ENCODE measurements around the gene CAPZB.
"Not testable (repeated sequence)": the region's sequence is repeated elsewhere in the genome, so short reads cannot be mapped to it uniquely, and the experiment has no call there.

The CAPZB gene

DNA sequence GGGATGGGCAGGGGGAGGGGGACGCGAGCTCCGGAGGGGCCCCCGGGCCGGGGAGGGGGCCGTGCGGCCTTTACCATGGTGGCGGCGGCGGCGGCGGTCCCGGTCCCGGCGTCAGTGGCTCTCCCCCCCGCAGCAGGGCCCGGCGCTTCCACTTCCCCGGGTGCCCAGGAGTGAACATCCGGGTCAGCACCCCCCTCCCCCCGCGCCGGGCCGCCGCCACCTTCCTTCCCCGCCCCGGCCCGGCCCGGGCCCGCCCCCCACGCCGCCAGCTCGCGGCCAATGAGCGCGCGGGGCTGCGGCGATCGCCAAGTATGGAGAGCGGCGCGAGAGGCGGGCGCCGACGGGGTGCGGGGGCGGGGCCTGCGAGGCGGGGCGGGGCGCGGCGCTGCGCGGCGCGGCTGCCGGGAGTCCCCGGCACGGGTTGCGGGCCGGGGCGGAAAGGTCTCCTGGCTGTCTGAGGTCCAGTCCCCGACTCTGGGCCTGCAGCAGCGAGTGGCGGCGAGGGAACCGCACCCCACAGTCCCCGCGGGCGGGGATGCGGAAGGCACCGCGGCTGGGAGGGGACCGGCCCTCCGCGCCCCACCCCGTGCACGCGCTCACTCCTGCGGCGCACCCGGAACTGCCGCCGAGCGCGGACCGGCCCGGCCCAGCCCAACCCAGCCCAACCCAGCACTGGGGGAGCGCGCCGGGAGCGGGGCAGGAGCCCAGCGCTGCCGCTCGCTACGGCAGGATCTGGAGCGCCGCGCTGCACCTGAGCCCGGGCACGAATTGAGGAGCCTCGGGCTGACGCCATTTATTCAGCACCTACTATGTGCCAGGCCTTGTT lies at the start of gene CAPZB:
Gene CAPZB, minus strand, starts transcription at position 178 of the 826 bp plus-strand sequence. Its CDS starts 101 bp downstream, at position 77.
- no peak for DNase-seq

DNA sequence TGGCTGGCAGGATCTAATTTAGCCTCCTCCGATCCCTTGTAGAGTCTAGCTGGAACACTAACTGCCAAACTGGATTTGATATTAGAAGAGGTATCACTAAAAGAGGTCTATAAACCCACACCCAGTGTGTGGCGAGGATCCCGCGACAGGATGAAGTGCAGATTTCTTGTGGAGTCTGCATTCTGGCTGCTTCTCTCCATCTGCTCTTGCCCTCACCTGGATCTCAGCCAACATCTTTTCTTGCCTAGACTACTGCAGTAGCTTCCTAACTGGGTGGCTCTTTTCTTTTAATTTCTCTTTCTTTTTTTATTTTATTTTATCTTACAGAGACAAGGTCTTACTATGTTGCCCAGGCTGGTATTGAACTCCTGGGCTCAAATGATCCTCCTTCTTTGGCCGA lies 48.9 kb upstream of the CAPZB start:
- DNase-seq, result no peak

DNA sequence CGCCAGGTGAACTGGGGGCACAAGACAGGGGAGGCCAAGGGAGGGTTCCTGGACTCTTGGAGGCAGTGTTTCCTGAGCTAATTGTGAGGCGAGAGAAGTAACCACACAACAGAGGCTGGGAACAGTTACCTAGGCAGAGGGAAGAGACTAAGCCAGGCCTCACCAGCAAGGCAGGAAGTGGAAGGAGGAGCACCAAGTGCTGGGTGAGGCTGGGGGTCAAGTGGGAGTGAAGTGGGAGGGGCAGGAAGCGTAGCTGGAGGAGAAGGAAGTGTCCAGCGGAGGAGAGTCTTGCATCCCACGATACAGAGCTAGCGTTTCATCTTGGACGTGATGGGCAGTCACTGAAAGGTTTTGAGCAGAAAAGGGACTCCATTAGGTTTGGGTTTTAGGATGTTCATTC lies 48.3 kb upstream of the CAPZB start:
- DNase-seq, result no peak

DNA sequence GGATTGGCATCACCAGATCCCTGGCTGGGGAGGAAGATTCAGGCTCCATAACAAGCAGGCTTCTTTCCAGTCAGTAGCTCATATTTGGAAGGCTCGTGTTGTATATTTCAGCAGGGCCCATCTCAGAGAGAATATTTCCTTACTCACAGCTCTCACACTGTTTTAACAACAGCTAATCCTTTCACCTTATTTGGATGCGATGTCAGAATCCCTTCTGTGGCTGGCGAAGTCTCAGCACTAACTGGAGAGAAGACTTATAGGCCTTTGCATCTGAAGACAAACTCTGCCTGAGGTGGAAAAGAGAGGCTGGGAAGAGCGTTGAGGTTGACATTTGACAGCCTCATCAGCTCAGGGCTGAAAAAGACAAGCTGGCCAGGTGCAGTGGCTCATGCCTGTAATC lies 47.2 kb upstream of the CAPZB start:
- no peak for DNase-seq

DNA sequence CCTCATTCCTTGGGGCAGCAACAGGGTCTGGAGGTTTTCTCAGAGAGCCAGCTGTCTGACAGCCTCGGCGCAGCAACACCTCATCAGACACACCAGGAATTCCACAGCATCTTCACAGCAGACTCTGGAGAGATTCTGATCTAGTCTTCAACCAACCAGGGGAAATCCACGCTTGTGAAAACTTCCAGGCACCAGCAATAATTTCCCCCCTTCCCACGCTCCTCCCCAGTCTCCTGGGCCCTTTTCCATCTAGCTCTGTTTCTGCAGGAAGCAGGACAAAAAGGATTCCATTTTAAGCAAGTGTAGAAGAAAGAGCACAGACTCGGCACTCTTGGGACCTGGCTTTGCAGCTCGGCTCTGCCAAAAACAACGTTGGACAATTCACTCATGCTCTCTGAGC lies 44.3 kb upstream of the CAPZB start:
- DNase-seq, result no peak

DNA sequence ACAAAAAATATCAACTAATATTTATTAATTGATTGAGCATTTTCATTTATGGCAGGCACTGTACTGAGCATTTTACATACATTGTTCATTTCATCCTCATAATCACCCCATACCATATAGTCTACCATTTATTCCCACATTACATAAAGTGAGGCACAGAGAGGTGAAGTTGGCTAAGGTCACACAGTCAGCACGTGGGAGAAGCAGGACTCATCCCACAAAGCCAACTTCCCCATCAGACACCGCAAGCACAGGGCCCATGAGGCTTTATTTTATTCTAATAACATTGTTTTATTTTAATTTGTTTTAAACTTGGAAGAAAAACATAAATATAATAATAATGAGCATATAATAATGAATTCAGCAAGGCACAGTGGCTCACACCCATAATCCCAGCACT lies 43.1 kb upstream of the CAPZB start:
- no peak for DNase-seq

DNA sequence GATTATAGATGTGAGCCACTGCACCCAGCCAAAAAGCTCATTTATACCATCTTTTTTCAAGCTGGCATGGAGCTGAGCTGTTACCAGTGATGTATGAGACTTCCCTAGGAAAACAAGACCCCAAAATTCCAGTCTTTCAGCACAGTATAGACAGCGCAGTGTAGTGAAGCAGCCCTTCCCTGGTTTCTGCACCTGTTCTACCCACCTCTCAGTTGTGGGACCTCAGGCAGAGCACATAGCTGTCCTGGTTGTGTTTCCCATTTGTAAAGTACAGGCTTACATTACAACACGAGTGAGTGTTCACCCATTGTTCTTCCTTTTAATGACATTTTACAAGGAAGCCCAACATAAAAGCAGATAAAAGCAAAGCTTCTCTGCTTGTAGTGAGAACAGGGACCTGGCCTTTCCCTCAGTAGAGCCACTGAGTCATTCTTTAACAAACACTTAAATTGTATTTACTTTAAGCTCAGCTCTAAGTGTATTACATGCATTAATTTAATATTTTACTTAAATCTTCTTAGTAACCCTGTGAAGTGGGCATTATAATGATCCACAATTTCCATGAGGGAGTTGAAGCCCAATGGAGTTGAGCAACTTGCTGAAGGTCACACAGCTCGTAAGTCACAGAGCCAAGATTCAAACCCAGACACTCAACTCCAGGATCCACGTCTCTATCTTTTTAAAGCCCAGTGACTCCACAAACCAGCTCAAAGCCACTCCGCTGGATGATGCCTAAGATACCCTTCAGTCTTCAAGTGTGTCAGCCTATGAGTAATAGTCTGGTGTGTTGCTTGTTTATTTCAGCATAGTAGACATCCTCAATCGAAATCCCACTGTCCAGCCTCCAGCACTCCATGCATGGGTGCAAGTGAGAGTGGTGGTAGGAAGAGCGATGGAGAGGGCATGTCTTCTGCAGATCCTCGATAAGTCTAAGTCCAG lies 40.5 kb upstream of the CAPZB start:
- no peak for DNase-seq

DNA sequence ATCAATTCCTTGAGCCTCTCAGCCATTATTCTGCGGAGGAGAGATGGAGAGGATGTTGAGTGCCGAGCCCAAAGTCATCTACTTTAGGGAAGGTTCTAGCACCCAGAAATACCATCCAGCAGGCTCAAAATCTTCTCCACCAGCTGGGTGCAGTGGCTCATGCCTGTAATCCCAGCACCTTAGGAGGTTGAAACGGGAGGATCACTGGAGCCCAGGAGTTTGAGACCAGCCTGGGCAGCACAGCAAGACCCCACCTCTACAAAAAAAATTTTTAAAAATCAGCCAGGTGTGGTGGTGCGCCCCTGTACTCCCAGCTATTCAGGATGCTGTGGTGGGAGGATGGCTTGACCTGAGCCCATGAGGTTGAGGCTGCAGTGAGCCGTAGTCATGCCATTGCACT lies 39.5 kb upstream of the CAPZB start:
- DNase-seq, result no peak

DNA sequence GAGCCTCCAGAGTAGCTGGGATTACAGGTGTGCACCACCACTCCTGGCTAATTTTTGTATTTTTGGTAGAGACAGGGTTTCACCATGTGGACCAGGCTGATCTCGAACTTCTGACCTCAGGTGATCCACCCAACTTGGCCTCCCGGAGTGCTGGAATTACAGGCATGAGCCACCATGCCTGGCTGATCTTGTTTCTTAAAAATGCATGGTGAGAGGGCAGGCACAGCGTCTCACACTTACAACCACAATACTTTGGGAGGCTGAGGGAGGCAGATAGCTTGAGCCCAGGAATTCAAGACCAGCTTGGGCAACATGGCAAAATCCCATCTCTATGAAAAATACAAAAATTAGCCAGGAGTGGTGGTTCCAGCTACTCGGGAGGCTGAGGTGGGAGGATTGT lies 37.2 kb upstream of the CAPZB start:
- DNase-seq, result not testable (repeated sequence)

DNA sequence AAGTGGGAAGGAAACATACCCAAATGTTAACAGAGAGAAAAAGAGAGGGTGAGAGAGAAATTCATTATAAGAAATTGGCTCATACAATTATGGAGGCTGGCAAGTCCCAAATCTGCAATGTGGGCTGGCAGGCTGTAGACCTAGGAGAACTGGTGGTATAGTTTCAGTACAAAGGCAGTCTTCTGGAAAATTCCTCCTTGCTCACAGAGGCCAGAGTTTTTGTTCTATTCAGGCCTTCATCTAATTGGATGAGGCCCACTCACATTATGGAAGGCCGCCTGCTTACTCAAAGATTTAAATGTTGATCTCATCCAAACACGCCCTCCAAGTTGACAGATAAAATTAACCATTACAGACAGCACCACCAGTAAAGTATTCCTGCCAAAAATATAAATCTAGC lies 36.1 kb upstream of the CAPZB start:
- no peak for DNase-seq

DNA sequence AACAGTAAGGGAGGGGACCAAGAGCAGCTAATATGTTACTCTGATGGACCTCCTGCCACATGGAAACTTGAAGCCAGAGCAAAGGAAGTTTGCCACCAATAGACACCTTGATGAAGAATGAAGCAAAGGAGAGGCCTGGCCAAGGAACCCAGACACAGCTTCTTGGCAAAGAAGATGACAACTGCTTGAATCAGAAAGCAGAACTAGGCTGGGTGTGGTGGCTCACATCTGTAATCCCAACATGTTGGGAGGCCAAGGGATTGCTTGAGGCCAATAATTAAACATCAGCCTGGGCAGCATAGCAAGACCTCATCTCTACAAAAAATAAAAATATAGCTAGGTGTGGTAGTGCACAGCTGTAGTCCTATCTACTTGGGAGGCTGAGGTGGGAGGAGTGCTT lies 31.7 kb upstream of the CAPZB start:
- no peak for DNase-seq

DNA sequence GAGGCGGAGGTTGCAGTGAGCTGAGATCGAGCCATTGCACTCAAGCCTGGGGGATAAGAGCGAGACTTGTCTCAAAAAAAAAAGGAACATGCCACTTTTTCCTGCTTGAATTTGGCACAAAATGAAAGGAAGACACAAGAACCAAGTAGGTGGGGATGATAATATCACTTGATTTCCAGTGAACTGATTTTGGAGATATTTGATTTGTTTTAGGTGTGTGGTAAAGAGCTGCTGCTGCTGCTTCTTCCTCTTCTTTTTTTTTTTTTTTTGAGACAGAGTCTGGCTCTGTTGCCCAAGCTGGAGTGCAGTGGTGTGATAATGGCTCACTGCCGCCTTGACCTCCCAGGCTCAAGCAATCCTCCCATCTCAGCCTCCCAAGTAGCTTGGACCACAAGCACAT lies 29.9 kb upstream of the CAPZB start:
- no peak for DNase-seq

DNA sequence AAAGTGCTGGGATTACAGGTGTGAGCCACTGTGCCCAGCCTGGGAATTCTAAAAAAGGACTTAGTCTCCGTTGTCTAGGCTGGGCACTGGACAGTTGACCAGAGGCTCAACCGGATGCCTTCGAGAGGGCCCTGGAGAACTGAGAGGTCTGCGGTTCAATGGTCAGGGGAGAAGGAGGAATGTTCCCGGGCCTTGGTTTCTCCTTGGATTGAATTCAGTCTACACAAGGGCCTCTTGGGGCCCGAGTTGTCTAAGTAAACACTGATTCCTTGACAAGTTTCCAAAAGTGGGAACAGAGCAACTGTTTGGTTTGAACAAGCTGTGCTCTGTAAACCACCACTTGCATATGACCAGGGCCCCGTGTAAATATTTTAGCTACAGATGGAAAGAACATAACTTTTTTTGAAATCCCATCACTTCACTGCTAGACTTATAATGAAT lies 29.1 kb upstream of the CAPZB start:
- no peak for DNase-seq

DNA sequence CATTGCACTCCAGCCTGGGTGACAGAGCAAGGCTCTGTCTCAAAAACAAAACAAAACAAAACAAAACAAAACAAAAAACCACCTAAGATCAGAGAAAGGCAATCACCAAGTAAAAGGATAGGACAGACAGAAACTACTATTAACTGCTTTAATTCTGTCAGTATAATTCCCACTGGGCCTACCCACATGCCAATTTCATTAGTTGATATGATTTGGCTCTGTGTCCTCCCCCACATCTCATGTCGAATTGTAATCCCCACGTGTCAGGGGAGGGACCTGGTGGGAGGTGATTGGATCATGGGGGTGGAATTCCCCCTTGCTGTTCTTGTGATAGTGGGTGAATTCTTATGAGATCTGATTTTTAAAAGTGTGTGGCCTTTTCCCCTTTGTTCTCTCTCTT lies 27.2 kb upstream of the CAPZB start:
- no peak for DNase-seq

DNA sequence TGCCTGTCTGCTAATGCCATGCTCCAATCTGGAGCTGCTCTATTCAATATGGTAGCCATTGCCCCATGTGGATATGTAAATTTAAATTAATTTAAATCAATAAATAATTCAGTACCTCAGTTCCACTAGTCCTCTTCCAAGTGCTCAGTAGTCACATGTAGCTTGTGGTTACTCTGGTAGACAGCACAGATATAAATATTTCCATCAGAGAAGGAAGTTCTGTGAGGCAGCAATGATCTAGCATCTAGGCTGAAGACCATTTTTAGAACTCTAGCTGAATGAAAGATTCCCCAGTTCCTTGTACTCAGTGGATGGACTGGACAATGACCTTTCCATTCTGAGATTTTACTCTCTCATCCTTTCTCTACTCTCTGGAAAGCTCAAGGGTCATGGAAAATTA lies 25.8 kb upstream of the CAPZB start:
- no peak for DNase-seq

DNA sequence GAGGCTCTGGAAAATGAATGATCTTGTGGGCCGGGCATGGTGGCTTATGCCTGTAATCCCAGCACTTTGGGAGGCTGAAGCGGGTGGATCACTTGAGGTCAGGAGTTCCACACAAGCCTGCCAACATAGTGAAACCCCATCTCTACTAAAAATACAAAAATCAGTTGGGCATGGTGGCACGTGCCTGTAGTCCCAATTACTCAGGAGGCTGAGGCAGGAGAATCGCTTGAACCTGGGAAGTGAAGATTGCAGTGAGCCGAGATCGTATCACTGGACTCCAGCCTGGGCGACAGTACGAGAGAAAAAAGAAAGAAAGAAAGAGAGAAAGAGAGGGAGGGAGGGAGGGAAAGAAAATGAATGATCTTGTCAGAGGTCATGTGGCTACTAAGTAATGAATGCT lies 24.3 kb upstream of the CAPZB start:
- DNase-seq, result not testable (repeated sequence)

DNA sequence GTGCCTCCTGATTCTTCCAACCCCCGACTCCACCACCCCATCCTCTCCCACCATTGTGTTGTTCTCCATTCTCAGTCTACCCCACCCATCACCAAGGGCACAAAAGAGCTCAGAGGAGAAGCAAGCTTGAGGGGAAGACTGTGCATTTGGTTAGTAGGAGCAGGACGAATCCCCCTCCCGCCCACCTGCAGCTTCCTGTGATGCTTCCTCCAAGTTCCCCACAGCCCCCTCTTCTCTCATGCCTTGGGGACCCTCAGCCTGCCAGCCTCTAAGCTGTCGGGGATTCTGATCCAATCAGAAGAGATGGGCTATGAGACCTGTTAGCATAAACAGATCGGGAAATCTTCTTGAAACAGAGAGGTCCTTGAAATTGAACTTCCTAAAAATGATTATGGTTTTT lies 22.2 kb upstream of the CAPZB start:
- no peak for DNase-seq

DNA sequence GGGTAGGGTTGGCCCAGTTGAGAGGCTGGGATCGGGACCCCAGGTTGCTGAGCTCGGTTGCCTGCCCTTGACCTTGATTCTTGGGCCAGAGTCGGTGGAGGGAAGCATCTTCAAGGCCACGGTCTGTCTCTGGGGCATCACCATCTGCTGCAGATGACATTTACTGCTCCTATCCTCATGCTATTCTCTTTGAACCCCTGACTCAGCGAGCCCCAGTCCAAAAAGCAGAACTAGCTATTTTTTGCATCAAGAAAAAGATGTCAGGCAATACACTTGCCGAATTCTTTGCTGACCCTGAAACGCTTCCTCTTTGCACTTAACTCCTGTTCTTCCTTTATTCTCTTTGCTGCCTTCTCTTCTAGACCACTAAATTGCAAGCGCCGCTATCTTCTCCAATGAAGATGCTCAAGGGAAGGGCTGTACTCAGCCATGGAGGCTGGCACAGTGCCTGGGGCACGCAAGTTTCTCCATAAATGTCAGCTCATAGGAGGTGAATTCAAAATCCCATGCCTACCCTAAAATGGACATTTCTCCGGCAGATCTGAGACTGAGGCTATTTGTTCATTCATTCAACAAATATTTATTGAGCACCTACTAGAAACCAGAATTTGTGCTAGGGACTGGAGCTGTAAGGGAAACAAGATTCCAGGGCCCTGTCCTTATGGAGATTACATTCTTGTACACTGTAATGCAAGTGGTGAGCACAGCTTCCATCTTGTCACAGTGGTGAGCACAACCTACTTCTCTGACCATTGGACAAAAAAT lies 20.5 kb upstream of the CAPZB start:
- no peak for DNase-seq

DNA sequence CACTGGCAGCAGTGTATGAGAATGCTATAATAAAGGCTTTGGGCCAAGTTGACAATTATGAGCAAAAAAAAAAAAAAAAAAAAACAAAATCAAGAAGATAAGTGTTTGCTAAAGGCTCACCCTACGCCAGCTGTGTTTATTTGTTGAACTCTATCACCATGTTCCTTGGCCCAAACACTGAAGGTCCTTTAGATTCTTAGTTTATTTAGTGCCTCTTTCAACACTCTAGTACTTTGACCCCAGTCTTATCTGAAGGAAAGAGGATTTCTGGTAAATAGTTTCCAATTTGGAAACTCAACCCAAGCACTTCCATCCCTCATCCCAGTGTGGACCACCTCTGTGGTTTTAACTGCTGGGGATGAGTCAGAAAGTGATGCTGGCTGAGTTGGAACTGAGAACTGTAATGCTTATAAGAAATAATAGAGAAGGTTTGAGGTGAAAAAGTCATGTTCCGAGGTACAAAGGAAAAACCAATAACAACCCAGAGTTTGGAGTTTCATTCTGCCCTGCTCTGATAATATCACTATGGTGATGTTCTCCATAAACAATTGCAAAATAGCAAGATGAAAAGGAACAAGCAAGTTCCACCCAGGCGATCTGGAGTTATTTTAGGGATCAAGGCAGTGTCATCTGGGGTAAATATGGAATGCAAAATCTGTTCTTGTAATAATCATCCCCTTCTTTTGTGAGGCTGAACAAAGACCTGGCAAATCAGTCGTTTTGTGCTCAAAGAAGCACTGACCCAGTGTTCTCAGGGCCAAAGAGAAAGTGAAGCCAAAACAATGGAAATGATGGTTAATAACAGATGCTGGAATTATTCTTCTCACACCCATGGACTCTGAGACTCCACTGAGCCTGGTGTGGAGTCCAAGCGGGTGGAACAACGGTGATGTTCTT lies 19.7 kb upstream of the CAPZB start:
- DNase-seq, result no peak

DNA sequence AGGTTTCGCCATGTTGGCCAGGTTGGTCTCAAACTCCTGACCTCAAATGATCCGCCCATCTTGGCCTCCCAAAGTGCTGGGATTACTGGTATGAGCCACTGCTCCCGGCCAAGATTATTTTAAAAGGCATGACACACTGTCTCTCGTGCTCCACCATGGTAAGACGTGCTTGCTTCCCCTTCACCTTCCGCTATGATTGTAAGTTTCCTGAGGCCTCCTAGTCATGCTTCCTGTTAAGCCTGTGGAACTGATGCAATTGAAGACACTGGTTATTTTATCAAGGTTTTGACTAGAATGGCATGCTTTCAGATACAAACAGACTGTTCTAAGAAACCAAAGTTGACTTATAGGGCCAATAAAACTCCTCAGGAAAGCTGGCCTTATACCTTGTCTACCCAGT lies 16.9 kb upstream of the CAPZB start:
- not testable (repeated sequence) for DNase-seq

DNA sequence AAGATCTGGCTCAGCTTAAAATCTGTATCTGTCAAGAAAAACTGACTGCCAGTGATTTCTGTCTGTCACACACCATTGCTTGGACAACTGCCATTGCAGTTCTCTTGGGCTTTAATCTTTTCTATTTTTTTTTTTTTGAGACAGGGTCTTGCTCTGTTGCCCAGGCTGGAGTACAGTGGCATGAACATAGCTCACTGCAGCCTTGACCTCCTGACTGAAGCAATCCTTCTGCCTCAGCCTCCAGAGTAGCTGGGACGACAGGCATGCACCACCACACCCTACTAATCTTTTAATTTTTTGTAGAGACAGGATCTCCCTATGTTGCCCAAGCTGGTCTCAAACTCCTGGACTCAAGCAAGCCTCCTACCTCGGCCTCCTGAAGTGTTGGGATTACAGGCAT lies 14.5 kb upstream of the CAPZB start:
- not testable (repeated sequence) for DNase-seq

DNA sequence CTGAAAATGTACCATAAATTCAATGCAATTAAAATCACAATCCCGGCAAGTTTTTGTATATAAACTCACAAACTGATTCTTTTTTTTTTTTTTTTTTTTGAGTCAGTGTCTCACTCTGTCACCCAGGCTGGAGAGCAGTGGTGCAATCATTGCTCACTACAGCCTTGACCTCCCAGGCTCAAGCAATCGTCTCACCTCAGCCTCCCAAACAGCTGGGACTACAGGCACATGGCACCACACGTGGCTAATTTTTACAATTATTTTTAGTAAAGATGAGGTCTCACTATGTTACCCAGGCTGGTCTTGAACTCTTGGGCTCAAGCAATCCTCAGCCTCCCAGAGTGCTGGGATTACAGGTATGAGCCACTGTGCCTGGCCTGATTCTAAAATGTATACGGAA lies 12.1 kb upstream of the CAPZB start:
- not testable (repeated sequence) for DNase-seq

All from NCI-H187 treated with DMSO at 0.1 percent for 48 hours (cell line).